Measurements from ENCODE around the gene PTH2R. TPM values are rescaled to one million over a fixed set of nuclear protein-coding genes. Genes with fewer than 3 reads are reported as not detected.

Gene PTH2R
- total RNA-seq, 1 experiment from 2014 or later: not detected

DNA sequence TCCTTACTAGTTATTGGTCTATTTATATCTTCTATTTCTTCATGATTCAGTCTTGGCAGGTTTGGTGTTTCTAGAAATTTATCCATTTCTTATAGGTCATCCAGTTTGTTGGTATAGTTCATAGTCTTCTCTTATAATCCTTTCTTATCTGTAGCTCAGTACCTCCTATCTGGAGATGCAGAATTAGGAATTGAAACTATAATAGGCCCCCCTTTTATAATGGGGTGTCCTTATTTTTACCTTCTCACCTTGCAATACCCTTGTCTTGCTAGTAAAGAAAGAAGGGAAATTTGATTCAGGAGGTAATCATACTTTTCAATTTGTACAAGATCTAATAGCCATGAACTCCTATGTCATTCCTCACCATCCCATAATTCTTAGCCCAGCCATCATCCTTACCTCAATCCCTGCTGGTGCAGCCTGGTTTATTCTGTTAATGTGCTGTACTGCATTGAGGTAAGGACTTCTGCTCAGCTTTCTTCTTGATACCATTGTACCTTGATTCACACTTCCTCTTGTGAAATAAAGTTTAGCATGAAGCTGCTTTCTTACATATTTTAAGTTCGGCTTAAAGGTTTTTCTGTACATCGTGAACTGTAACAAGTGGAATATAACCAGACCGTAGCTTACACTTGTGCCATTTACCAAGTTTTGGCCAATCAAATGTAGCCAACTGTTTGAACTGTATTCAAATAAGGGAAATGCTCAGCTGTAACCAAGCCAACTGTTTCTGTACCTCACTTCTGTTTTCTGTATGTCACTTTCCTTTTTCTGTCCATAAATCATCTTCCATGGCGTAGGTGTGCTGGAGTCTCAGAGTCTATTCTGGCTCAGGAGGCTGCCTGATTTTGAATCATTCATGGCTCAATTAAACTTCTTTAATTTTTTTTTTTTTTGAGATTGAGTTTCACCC lies 40.1 kb upstream of the PTH2R start:
- no peak for TF ChIP-seq CTCF (IDR thresholded peaks at IDR 0.05; ENCODE audit: unreplicated experiment)
- Mint-ChIP-seq H3K9me3 (ENCODE audit: low read depth, unreplicated experiment) (peaks cover 5% of the 10 kb centered on the region), H3K4me1 (ENCODE audit: low read depth, unreplicated experiment) (peaks cover 13% of the 10 kb centered on the region), H3K4me3 (ENCODE audit: low read depth, unreplicated experiment) (no peak overlapping the region), H3K36me3 (ENCODE audit: insufficient read depth, unreplicated experiment) (no peaks in the 10 kb centered on the region), H3K27me3 (ENCODE audit: unreplicated experiment) (no peaks in the 10 kb centered on the region), H3K27ac (ENCODE audit: unreplicated experiment) (no peak overlapping the region)
- BruUV-seq (replicated peaks): no TSS peak
- DNase-seq: no peak
- intact Hi-C loops (cut with micrococcal nuclease; ENCODE audit: unreplicated experiment): no loop called here
- CTCF ChIA-PET: interaction anchor here (0.6 kb wide), 1 partner anchor 1713 kb away, joined by 3 read pairs; no protein-coding TSS in a partner anchor

- no peaks in the 10 kb centered on the region for H3K27me3 Mint-ChIP-seq (ENCODE audit: unreplicated experiment)
- no peak for TF ChIP-seq CTCF (IDR thresholded peaks at IDR 0.05; ENCODE audit: unreplicated experiment)
- intact Hi-C loops (cut with micrococcal nuclease; ENCODE audit: unreplicated experiment): no loop called here
- no peaks in the 10 kb centered on the region for H3K36me3 Mint-ChIP-seq (ENCODE audit: insufficient read depth, unreplicated experiment)
- peaks cover 2% of the 10 kb centered on the region for H3K4me1 Mint-ChIP-seq (ENCODE audit: low read depth, unreplicated experiment)
- H3K4me3 Mint-ChIP-seq (ENCODE audit: low read depth, unreplicated experiment): no peak overlapping the region
- CTCF ChIA-PET: no interaction called here
- no TSS peak for BruUV-seq (replicated peaks)
- no peak overlapping the region for H3K27ac Mint-ChIP-seq (ENCODE audit: unreplicated experiment)
- DNase-seq: no peak
- peaks cover 5% of the 10 kb centered on the region for H3K9me3 Mint-ChIP-seq (ENCODE audit: low read depth, unreplicated experiment)
Measured at GRCh38 chr2:208369091-208369490, 37.5 kb upstream of the PTH2R start.

DNA sequence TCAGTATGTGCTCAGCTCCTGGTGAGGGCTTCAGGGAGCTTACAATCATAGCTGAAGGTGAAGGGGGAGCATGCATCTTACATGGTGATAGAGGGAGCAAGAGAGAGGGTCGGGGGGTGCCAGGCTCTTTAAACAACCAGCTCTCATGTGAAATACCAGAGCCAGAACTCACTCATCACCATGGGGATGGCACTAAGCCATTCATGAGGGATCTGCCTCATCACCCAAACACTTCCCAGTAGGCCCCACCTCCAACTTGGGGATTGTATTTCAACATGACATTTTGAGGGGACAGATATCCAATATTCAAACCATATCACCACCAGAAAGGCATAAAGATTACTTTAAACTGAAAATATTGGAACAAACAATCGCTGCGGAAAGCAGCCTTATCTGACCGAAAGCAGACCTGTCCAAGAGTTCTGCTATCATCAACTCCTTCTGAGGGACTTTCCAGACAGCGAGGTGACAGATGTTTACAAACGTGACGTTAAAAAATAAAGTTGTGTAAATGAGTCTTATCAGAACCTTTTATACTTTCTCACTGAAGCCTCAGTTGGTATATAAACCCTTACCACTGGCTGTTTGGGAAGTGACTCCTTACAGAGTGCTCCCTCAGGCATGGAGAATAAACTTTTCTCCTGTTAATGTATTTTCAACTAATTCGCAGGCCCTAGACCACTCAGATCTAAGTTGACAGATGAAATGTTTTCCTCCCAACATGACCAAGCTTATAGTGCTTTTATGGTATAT lies 35.5 kb upstream of the PTH2R start:
- H3K27me3 Mint-ChIP-seq (ENCODE audit: unreplicated experiment): no peaks in the 10 kb centered on the region
- no TSS peak for BruUV-seq (replicated peaks)
- no peak overlapping the region for H3K27ac Mint-ChIP-seq (ENCODE audit: unreplicated experiment)
- H3K4me1 Mint-ChIP-seq (ENCODE audit: low read depth, unreplicated experiment): no peaks in the 10 kb centered on the region
- no peaks in the 10 kb centered on the region for H3K36me3 Mint-ChIP-seq (ENCODE audit: insufficient read depth, unreplicated experiment)
- CTCF ChIA-PET: no interaction called here
- TF ChIP-seq CTCF (IDR thresholded peaks at IDR 0.05; ENCODE audit: unreplicated experiment): no peak
- no peaks in the 10 kb centered on the region for H3K9me3 Mint-ChIP-seq (ENCODE audit: low read depth, unreplicated experiment)
- H3K4me3 Mint-ChIP-seq (ENCODE audit: low read depth, unreplicated experiment): no peak overlapping the region
- DNase-seq: no peak
- intact Hi-C loops (cut with micrococcal nuclease; ENCODE audit: unreplicated experiment): loop anchor here (5.0 to 10.0 kb wide), 2 partner anchors 196 to 269 kb away; no protein-coding TSS in a partner anchor

DNA sequence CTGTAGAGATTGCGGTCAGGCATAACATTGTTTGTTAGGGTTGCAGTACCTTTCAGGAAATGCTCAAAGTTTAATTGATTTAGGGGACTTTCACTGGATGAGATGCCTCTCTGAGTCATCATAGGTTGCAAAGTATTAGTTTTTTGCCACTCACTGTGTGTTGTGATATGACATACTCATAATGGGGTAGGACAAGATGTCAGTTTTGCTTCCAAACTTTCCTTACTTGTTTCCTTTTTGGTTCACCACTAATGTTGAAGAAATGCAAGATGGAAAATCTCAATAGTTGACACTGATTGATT lies 35.0 kb upstream of the PTH2R start:
- no peaks in the 10 kb centered on the region for H3K4me1 Mint-ChIP-seq (ENCODE audit: low read depth, unreplicated experiment)
- BruUV-seq (replicated peaks): no TSS peak
- H3K27ac Mint-ChIP-seq (ENCODE audit: unreplicated experiment): no peak overlapping the region
- CTCF ChIA-PET: no interaction called here
- DNase-seq: no peak
- no peak overlapping the region for H3K4me3 Mint-ChIP-seq (ENCODE audit: low read depth, unreplicated experiment)
- intact Hi-C loops (cut with micrococcal nuclease; ENCODE audit: unreplicated experiment): loop anchor here (5.0 to 10.0 kb wide), 2 partner anchors 197 to 269 kb away; no protein-coding TSS in a partner anchor
- H3K36me3 Mint-ChIP-seq (ENCODE audit: insufficient read depth, unreplicated experiment): no peaks in the 10 kb centered on the region
- H3K27me3 Mint-ChIP-seq (ENCODE audit: unreplicated experiment): no peaks in the 10 kb centered on the region
- no peak for TF ChIP-seq CTCF (IDR thresholded peaks at IDR 0.05; ENCODE audit: unreplicated experiment)
- H3K9me3 Mint-ChIP-seq (ENCODE audit: low read depth, unreplicated experiment): no peaks in the 10 kb centered on the region

All from Calu3 (cell line).